HG03139 (cell line): Measurements from ENCODE around the gene LRRC8D.

Experiments
- ATAC-seq: cut with Tn5 transposase; IDR thresholded peaks from one replicate; pipeline ENCODE4 v1.9.1; 2021; ENCODE audit not compliant: unreplicated experiment

LRRC8D gene

GRCh38 chr1:89934461-89934860, 113.6 kb downstream of the LRRC8D start:
- no peak for ATAC-seq

GRCh38 chr1:89935235-89935634, 114.4 kb downstream of the LRRC8D start:
- ATAC-seq = no peak

DNA sequence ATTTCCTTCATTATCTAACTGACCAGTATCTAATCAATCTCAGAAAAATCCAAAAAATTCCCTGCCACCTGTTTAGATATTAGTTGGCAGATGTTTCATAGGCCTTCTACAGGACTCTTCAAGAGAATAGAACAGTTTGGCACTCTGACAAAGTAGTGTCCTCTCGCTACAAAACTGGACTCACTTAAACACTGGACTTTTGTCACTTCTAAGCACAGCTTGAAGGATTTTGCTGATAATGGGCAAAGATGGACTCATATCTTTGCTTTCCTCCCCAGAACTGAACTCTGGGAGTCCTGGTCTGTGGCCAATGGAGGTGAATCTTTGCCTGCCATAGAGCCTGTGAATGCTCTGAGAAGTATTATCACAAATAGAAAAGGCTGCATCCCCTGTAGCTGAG, 115.9 kb downstream of the LRRC8D start:
- no peak for ATAC-seq

DNA sequence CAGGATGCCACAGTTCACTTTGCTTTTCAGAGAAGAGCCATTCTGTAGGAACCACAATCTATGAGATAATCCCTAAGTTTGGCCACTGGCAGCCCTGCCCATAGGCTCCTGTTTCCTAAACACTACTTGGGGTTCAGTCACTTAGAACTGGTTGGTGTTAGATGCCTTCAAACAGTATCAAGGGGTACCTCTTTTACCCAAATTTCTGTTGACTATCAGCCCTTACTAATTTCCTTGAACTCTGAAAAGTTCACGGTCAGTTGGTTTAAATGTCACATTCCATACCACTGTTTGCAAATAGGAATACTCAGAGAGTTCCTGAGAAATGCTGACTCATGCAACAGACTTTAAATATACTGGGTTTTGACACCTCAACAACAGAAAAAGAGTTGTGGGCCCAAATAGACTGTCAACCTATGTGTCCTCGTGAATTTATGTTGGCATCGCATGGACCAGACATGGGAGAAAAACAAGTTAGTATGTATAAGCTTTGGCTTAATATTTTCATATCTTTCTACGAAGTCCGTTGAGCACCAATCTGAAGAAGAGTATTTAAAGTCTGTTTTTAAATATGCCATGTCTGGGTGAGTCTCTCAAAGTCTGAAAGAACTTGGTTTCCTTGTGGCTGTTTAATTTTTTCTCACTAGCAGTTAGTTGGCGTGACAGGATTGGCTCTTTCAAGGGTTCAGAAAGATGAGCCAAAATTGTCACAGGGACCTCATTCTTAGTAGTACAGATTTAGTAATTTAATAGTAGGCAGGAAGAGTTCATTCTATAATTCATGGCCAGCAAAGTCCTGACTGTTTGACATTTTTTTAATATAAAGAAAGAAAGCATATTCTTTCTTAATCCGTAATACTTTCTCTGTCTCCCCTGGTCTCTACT, 117.6 kb downstream of the LRRC8D start:
- ATAC-seq = no peak

GRCh38 chr1:89939059-89939570, 118.3 kb downstream of the LRRC8D start:
- ATAC-seq = no peak

- no peak for ATAC-seq
Observed at GRCh38 chr1:89939693-89940438, 119.0 kb downstream of the LRRC8D start.

- no peak for ATAC-seq
Observed at GRCh38 chr1:89941110-89941766, 120.4 kb downstream of the LRRC8D start.

GRCh38 chr1:89942014-89942413, 121.2 kb downstream of the LRRC8D start:
- no peak for ATAC-seq

DNA sequence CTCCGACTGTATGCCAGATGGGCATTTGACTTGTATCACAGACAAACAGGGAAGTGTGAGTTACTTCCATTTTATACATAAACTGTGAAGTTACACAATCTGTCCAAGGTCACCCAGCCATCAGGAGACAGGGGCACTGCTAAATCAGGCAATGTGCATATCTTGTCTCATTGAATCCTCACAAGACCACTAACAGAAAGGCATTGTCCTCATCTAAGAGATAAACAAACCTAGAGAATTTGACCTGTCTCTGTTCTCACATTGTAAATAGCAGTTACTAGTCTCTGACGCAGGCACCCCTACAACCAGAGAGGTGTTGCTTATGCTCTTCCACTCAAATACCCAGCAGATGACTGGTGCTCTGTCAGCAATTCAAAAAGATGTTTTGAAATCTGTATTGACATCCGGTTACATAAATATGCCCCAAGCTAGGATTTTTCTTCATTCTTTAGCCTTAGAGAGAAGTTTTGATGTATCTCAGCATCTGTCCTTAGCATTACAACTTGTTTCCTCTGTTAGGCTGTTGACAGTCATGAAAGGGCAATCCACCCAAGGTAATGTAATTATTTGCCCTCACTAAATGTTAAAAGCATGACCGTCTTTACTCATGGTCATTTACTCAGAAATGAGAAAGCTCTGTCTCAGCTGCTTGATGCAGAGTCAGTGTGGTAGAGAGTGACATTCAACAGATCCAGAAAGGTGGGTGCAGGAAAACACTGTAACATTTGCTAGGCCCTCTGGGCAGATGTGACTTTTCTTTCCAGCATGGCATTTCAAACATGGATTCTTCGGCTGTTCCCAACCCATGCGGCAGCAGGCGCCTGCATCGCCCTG, 122.2 kb downstream of the LRRC8D start:
- no peak for ATAC-seq

GRCh38 chr1:89943846-89944781, 123.3 kb downstream of the LRRC8D start:
- no peak for ATAC-seq

GRCh38 chr1:89945852-89946476, 125.1 kb downstream of the LRRC8D start:
- ATAC-seq = peak; percentile 61

DNA sequence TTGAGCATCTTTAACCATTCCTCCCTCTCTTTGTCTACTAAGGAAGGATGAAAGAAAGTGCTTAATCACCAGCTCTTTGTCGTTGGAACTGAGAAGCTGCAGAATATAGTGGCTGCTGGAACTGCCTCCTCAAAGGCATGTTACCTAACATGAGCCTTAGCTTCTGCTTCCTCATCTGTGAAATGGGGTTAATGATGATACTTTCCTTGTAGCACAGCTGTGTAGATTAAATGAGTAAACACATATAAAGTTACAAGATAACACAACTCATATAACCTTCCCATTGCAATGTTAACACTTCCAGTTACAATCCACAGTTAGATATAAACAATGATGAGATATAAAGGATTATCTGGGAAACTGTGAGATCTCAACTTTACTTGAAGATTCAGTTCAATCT, 125.7 kb downstream of the LRRC8D start:
- ATAC-seq = no peak

GRCh38 chr1:89948722-89949345, 128.0 kb downstream of the LRRC8D start:
- no peak for ATAC-seq

DNA sequence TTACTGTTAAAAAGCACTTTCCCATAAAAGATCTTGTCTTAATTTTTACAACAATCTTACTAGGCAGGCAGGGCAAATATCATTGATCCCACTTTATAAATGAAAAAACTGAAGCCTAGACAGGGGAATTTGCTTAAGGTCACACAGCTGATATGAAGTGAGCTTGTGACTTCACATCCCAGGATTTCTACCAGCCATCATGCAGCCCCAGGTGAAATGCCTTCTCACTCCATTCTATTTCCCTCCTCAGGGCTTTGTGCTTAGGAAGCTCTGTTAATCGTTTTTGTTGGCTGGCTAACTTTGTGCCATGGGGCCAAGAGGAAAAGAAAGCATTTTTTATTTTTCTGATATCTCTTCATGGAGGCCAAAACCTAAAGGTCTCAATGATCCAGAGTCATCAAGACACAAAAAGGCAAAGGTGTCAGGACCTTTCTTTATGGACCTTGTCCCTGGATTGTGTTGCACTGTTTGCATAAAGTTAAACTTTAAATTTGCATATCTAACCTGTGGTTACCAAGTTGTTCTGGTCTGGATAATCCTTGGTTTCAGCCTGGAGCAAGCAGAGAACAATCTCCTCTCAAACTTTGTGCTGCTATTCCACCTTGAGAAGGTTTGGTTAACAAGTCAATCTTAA, 129.3 kb downstream of the LRRC8D start:
- ATAC-seq = no peak

GRCh38 chr1:89950703-89951102, 129.9 kb downstream of the LRRC8D start:
- no peak for ATAC-seq

- no peak for ATAC-seq
Observed at GRCh38 chr1:89951766-89952604, 131.2 kb downstream of the LRRC8D start.

DNA sequence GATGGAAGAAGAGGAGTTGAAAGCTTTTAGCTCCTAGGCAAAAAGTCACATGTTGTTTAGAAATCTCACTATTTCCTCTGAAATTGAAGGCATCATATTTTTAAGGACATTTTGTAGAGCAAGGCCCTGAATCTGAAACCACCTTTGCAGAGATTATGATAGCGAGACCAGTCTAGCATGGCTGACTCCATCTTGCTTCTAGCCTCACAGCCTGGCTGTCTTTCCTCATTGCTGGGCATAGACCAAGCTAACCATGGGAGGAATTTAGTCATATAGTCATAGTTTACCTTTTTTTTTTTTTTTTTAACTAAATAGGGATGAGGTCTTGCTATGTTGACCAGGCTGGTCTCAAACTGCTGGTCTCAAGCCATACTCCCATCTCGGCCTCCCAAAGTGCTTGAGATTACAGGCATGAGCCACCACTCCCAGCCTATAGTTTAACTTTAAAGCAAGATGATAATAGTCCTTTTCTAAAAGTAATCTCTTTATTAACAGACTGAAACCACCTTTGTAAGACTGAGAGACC, 131.8 kb downstream of the LRRC8D start:
- no peak for ATAC-seq
